Thoracic aorta (tissue), 2 donors: Measurements from ENCODE around the gene PACSIN2. TPM values are rescaled to one million over a fixed set of nuclear protein-coding genes. Genes with fewer than 3 reads are reported as not detected.

Experiments
- ATAC-seq: fragments of 150-250 bp; one replicate; pipeline ENCODE4 v1.8.0; 2017; ENCODE audit warnings: low read depth; ENCODE audit not compliant: insufficient number of reproducible peaks, low FRiP score
- DNase-seq: peaks from one replicate; pipeline ENCODE4 v3.0.0-alpha.2; 2020; ENCODE audit warnings: low spot score
- H3K27ac ChIP-seq, 2 donors: fragments of 200-600 bp; sonication (generic); 1 replicate in 1 of 2; 2 replicates in 1 of 2; pipeline ENCODE4 v1.5.1; 2016; ENCODE audit warnings: mild to moderate bottlenecking in 2 of 2, moderate library complexity in 2 of 2
- H3K27me3 ChIP-seq: fragments of 200-600 bp; sonication (generic); replicated peaks from 2 replicates; pipeline ENCODE4 v1.6.0; 2016; ENCODE audit warnings: mild to moderate bottlenecking; ENCODE audit not compliant: insufficient read depth
- H3K36me3 ChIP-seq: fragments of 200-600 bp; sonication (generic); one replicate; pipeline ENCODE4 v1.5.1; 2016
- H3K4me1 ChIP-seq, 2 donors: fragments of 200-600 bp; sonication (generic); 1 replicate in 1 of 2; 2 replicates in 1 of 2; pipeline versions ENCODE4 v1.5.1 to v1.6.0; 2016; ENCODE audit warnings: low read depth in 2 of 2, mild to moderate bottlenecking in 1 of 2; ENCODE audit not compliant: control insufficient read depth in 1 of 2
- H3K4me3 ChIP-seq: fragments of 200-600 bp; sonication (generic); 2 replicates; pipeline ENCODE4 v1.5.1; 2016; ENCODE audit warnings: mild to moderate bottlenecking
- H3K9me3 ChIP-seq: fragments of 200-600 bp; sonication (generic); 2 replicates; pipeline ENCODE4 v1.5.1; 2016
- CTCF ChIP-seq: fragments of 200-600 bp; sonication (generic); IDR thresholded peaks from one replicate; pipeline ENCODE4 v1.5.1; 2019; ENCODE audit warnings: antibody characterized with exemption
- total RNA-seq, 2 donors: library from RNA; depleted of rRNA; stranded (reverse); fragments of >200 nt; gene quantifications; one replicate each; pipeline versions ENCODE4 v1.1.0 to v1.2.3, GENCODE V29; 2016

Gene PACSIN2
- total RNA-seq, 2 donors from 2014 or later = 135 to 155 TPM

- H3K9me3 ChIP-seq = no peaks in the 10 kb centered on the region
- no peak for TF ChIP-seq CTCF
- ATAC-seq (no peak), DNase-seq (no peak)
- H3K27ac ChIP-seq = peak overlapping the region; percentile 62 to 68
- no peaks in the 10 kb centered on the region for H3K27me3 ChIP-seq
- H3K4me1 ChIP-seq = peaks cover 82 to 100% of the 10 kb centered on the region in 2 donors
- no peaks in the 10 kb centered on the region for H3K36me3 ChIP-seq
- H3K4me3 ChIP-seq = no peak overlapping the region
Measured at GRCh38 chr22:42944409-42944808, 70.5 kb downstream of the PACSIN2 start.

GRCh38 chr22:42943981-42944380 is 71.0 kb downstream of the PACSIN2 start:
- DNase-seq (no peak), ATAC-seq (no peak)
- Histone ChIP-seq H3K36me3 (no peaks in the 10 kb centered on the region), H3K4me1 (peaks cover 82 to 100% of the 10 kb centered on the region in 2 donors), H3K4me3 (no peak overlapping the region), H3K27me3 (no peaks in the 10 kb centered on the region), H3K27ac (peak overlapping the region; percentile 62 to 68), H3K9me3 (no peaks in the 10 kb centered on the region)
- no peak for TF ChIP-seq CTCF

- H3K36me3 ChIP-seq = no peaks in the 10 kb centered on the region
- H3K4me3 ChIP-seq = no peak overlapping the region
- no peak for TF ChIP-seq CTCF
- H3K4me1 ChIP-seq = peaks cover 85 to 100% of the 10 kb centered on the region in 2 donors
- DNase-seq (no peak), ATAC-seq (no peak)
- H3K9me3 ChIP-seq = no peaks in the 10 kb centered on the region
- H3K27ac ChIP-seq = peak overlapping the region; percentile 62 to 97
- no peaks in the 10 kb centered on the region for H3K27me3 ChIP-seq
Measured at GRCh38 chr22:42942351-42942750, 72.6 kb downstream of the PACSIN2 start.

GRCh38 chr22:42939941-42940653 is 74.9 kb downstream of the PACSIN2 start:
- DNase-seq (no peak), ATAC-seq (peak; percentile 48)
- no peaks in the 10 kb centered on the region for H3K27me3 ChIP-seq
- peaks cover 85 to 100% of the 10 kb centered on the region in 2 donors for H3K4me1 ChIP-seq
- peak overlapping the region; percentile 22 for H3K4me3 ChIP-seq
- no peak for TF ChIP-seq CTCF
- H3K36me3 ChIP-seq = no peaks in the 10 kb centered on the region
- H3K27ac ChIP-seq = peak overlapping the region; percentile 97
- H3K9me3 ChIP-seq = no peaks in the 10 kb centered on the region

- H3K36me3 ChIP-seq = no peaks in the 10 kb centered on the region
- ATAC-seq = no peak
- H3K4me1 ChIP-seq = peaks cover 85 to 100% of the 10 kb centered on the region in 2 donors
- H3K9me3 ChIP-seq = no peaks in the 10 kb centered on the region
- peak overlapping the region; percentile 97 for H3K27ac ChIP-seq
- no peak for DNase-seq
- no peak for TF ChIP-seq CTCF
- no peaks in the 10 kb centered on the region for H3K27me3 ChIP-seq
- H3K4me3 ChIP-seq = peak overlapping the region; percentile 22
Measured at GRCh38 chr22:42939451-42939881, 75.5 kb downstream of the PACSIN2 start.
